Type B pancreatic cell (in vitro differentiated cells): ENCODE measurements around the gene TIA1. TPM values are rescaled to one million over a fixed set of nuclear protein-coding genes. Genes with fewer than 3 reads are reported as not detected.

Source experiments
- DNase-seq: peaks from one replicate; pipeline ENCODE4 v3.0.0; 2021; ENCODE audit warnings: mixed read lengths; ENCODE audit not compliant: unreplicated experiment; ENCODE audit errors: extremely low spot score
- H3K27ac Mint-ChIP-seq: 2 replicates; pipeline ENCODE4 v1.8.0; 2021; ENCODE audit warnings: mild to moderate bottlenecking, mixed read lengths
- H3K27me3 Mint-ChIP-seq: 2 replicates; pipeline ENCODE4 v1.8.0; 2021; ENCODE audit warnings: mixed read lengths
- H3K36me3 Mint-ChIP-seq: 2 replicates; pipeline ENCODE4 v1.8.0; 2021; ENCODE audit warnings: mixed read lengths
- H3K4me1 Mint-ChIP-seq: one replicate; pipeline ENCODE4 v1.8.0; 2021; ENCODE audit warnings: mixed read lengths; ENCODE audit not compliant: unreplicated experiment
- H3K4me3 Mint-ChIP-seq: 2 replicates; pipeline ENCODE4 v1.8.0; 2021; ENCODE audit warnings: mild to moderate bottlenecking, mixed read lengths
- H3K9me3 Mint-ChIP-seq: 2 replicates; pipeline ENCODE4 v1.8.0; 2021; ENCODE audit warnings: mixed read lengths
- total RNA-seq: library from RNA; stranded (reverse); gene quantifications from 2 replicates; pipeline ENCODE4 v1.2.1, GENCODE V29; 2021; ENCODE audit warnings: low replicate concordance
- TF ChIP-seq, protein P1 (sequence below): fragments of 200-600 bp; sonication (generic); conservative IDR thresholded peaks from 2 replicates; pipeline ENCODE4 v1.5.0; 2021; ENCODE audit warnings: antibody characterized with exemption, mild to moderate bottlenecking

The TIA1 gene
- total RNA-seq, 1 donor from 2014 or later: 300 TPM

DNA sequence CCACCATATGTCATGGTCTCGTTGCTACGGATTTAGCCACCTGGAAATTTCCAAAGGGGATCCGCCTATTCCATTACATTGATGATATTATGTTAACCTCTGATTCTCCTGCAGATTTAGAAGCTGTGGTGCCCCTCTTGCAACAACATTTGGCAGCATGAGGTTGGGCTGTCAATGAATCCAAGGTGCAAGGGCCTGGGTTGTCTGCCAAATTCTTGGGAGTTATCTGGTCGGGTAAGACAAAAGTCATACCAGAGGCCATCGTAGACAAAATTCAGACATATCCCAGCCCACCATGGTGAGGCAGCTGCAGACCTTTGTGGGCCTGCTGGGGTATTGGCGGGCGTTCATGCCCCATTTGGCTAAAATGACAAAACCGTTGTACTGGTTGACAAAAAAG is 44.0 kb downstream of the TIA1 start:
- Mint-ChIP-seq H3K4me1 (no peaks in the 10 kb centered on the region), H3K27me3 (no peaks in the 10 kb centered on the region), H3K4me3 (no peak overlapping the region), H3K27ac (no peak overlapping the region), H3K9me3 (no peaks in the 10 kb centered on the region), H3K36me3 (no peaks in the 10 kb centered on the region)
- DNase-seq: no peak
- TF ChIP-seq, protein P1, sequence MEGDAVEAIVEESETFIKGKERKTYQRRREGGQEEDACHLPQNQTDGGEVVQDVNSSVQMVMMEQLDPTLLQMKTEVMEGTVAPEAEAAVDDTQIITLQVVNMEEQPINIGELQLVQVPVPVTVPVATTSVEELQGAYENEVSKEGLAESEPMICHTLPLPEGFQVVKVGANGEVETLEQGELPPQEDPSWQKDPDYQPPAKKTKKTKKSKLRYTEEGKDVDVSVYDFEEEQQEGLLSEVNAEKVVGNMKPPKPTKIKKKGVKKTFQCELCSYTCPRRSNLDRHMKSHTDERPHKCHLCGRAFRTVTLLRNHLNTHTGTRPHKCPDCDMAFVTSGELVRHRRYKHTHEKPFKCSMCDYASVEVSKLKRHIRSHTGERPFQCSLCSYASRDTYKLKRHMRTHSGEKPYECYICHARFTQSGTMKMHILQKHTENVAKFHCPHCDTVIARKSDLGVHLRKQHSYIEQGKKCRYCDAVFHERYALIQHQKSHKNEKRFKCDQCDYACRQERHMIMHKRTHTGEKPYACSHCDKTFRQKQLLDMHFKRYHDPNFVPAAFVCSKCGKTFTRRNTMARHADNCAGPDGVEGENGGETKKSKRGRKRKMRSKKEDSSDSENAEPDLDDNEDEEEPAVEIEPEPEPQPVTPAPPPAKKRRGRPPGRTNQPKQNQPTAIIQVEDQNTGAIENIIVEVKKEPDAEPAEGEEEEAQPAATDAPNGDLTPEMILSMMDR: no peak

DNA sequence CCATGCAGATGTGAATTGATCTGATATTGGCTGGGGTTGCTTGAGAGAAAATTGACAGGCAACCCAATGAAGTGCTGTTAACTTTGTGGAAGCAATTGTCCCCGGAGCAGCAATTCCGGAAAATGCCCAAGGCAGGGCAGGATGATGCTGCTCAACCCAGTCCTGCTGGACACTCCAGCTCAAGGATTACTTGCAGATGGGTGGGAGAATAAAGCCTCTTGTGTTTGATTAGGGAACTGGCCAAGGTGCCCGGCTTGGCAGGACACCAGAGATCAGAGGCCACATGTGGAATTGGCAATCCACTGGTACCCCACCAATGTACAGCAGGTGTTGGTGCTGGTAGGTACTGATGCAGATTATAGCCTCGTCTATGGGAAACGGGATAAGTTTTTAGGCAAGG is 45.3 kb downstream of the TIA1 start:
- H3K9me3 Mint-ChIP-seq: no peaks in the 10 kb centered on the region
- no peaks in the 10 kb centered on the region for H3K27me3 Mint-ChIP-seq
- DNase-seq: no peak

GRCh38 chr2:70202236-70202806 is 46.1 kb downstream of the TIA1 start:
- DNase-seq: no peak
- Mint-ChIP-seq H3K9me3 (no peaks in the 10 kb centered on the region), H3K4me3 (no peak overlapping the region), H3K36me3 (no peaks in the 10 kb centered on the region), H3K4me1 (no peaks in the 10 kb centered on the region), H3K27ac (no peak overlapping the region), H3K27me3 (no peaks in the 10 kb centered on the region)
- TF ChIP-seq, protein P1: no peak

More for the DNA sequence above, 45.3 kb downstream of the TIA1 start:
- no peaks in the 10 kb centered on the region for H3K36me3 Mint-ChIP-seq
- no peak overlapping the region for H3K27ac Mint-ChIP-seq
- TF ChIP-seq, protein P1: no peak
- no peak overlapping the region for H3K4me3 Mint-ChIP-seq
- no peaks in the 10 kb centered on the region for H3K4me1 Mint-ChIP-seq

DNA sequence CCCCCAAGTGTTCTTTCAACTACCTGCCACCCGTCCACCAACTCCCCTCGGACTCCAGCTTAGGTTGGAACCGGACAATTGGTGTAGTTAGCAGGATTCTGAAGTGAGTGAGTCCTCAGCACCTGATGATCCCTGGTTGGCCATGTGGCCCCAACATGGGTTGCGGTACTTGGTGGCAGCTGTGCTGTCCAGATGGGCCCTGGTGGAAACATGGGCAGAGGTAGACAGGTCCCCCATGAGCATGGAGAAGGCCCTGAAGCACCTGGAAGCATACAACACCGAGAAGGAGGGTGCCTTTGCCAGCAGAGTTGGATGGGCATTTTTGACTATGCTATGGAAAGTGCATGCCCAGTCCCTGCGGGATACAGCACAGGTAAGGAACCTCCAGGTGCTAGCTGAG is 46.6 kb downstream of the TIA1 start:
- no peak for DNase-seq
- H3K9me3 Mint-ChIP-seq: no peaks in the 10 kb centered on the region
- H3K27me3 Mint-ChIP-seq: no peaks in the 10 kb centered on the region
- no peaks in the 10 kb centered on the region for H3K4me1 Mint-ChIP-seq
- H3K27ac Mint-ChIP-seq: no peak overlapping the region
- H3K4me3 Mint-ChIP-seq: no peak overlapping the region
- no peaks in the 10 kb centered on the region for H3K36me3 Mint-ChIP-seq
- TF ChIP-seq, protein P1: no peak

GRCh38 chr2:70201225-70201768 is 47.1 kb downstream of the TIA1 start:
- DNase-seq: no peak
- TF ChIP-seq, protein P1: no peak
- Mint-ChIP-seq H3K9me3 (no peaks in the 10 kb centered on the region), H3K27ac (no peak overlapping the region), H3K27me3 (no peaks in the 10 kb centered on the region), H3K36me3 (no peaks in the 10 kb centered on the region), H3K4me1 (no peaks in the 10 kb centered on the region), H3K4me3 (no peak overlapping the region)
